ENCODE measurements around the gene KRTAP6-2.

The KRTAP6-2 gene

GRCh38 chr21:30598802-30599201, at the start of gene KRTAP6-2:
TSS of gene KRTAP6-2 (minus strand) at chr21:30598902. CDS start at chr21:30598874, 28 bp downstream.
- no peak for DNase-seq

GRCh38 chr21:30646904-30647414, 48.3 kb upstream of the KRTAP6-2 start:
- no peak for DNase-seq

GRCh38 chr21:30642564-30642963, 43.9 kb upstream of the KRTAP6-2 start, which contains the start of gene KRTAP20-3:
TSS of gene KRTAP20-3 (plus strand) at chr21:30642864.
- DNase-seq: no peak

DNA sequence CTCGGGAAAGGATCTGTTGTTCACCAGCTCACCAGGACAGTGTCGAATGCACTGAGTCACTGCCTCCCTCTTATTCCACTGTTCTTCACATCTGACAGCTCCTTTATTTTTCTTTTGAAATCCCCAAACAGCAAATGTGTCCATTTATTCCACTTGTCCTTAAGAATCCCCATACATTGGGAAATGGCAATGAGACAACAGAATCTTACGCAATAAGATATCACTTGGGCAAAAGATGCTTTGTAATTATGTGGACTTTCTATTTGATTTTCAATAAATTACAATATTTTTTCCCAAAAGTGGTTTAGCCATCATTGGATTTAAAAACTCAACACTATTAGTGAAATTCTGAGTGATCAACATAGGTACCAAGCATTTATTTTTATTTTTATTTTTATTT, 40.0 kb upstream of the KRTAP6-2 start:
- no peak for DNase-seq

- DNase-seq: no peak
These were observed 36.2 kb upstream of the KRTAP6-2 start, which contains the start of gene KRTAP20-2 for GRCh38 chr21:30634906-30635305. TSS of gene KRTAP20-2 (plus strand) at chr21:30635206. CDS start at chr21:30635264, 58 bp downstream.

GRCh38 chr21:30629200-30629599, 30.5 kb upstream of the KRTAP6-2 start:
- DNase-seq: no peak

DNA sequence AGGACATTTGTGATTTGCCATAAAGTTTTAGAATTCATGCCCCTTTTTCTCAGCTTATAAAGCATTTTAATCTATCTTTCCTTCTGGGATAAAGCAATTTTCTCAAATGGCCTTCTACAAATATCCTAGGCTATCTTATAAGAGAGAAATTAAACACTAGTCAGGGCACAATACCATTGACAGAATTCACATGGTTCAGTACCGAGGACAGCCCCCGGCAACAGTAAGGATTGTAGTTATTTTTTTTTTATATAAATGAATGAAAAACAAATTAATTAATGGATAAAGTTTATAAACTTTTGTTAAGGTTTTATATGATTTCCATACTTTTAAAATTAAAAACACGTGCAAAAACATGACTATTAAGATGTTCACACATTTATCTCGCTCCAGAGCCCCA, 29.4 kb upstream of the KRTAP6-2 start:
- DNase-seq: no peak

DNA sequence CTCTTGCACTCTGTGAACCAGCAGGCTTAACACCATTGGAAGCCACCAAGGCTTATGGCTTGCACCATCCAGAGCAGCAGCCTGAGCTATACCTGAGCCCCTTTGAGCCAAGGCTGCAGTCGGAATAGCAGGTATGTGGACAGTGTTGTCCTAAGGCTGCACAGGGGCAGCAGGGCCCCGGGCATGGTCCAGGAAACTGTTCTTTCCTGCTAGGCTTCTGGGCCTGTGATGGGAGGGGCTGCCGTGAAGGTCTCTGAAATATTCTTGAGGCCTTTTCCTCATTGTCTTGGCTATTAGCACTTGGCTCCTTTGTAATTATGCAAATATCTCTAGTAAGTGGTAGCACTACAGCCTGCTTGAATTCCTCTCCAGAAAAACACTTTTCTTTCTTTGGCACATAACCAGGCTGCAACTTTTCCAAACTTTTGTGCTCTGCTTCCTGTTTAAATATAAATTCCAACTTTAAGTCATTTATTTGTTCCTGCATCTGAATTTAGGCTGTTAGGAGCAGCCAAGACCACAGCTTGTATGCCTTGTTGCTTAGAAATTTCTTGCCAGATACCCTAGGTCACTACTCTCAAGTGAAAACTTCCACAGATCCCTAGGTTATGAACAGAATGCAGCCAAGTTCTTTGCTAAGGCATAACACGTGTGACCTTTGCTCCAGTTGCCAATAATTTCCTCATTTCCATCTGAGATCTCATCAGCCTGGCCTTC, 26.9 kb upstream of the KRTAP6-2 start:
- DNase-seq: no peak

DNA sequence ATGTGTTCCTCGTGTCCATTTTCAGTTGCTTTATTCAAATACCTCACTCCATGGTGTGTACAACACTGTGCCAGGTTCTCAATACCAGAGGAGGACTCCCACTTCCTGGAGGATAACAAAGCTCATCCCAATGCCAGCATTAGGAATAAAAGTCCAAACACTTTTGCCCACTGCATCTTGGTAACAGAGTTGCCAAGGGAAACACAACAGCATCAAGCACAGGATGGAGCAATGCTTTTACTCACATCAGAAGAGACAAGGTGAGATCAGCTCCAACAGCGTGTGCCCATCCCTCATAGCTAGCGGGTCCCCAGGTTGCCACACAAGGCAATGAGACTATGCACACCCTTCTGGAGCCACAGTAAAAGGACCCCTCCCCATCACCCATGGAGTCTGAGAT, 24.7 kb upstream of the KRTAP6-2 start:
- no peak for DNase-seq

DNA sequence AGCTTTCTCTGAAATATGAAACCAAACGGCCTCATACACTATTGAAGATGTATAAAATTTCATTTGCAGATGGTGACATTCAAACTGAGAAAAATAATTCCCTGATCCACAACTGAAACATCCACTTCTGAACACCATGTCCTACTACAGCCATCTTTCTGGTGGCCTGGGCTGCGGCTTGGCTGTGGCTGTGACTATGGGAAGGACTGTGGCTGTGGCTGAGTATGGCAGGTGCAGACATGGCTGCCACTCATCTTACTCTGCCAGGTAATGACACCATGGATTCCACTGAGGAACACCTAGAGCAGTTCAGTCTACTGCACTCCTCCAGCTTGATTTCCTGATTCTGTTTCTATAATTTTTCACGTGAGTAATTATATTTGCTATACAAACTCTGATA, 21.8 kb upstream of the KRTAP6-2 start, which contains the start of gene KRTAP20-4:
TSS of gene KRTAP20-4 (plus strand) at position 106 of the 400 bp plus-strand sequence.
- DNase-seq: no peak

- no peak for DNase-seq
These were observed 21.4 kb upstream of the KRTAP6-2 start for GRCh38 chr21:30620080-30620479.

GRCh38 chr21:30616125-30616524, 17.4 kb upstream of the KRTAP6-2 start, which contains the start of gene KRTAP20-1:
TSS of gene KRTAP20-1 (plus strand) at chr21:30616425. CDS start at chr21:30616455, 30 bp downstream.
- no peak for DNase-seq

GRCh38 chr21:30615199-30615598, 16.5 kb upstream of the KRTAP6-2 start:
- no peak for DNase-seq

DNA sequence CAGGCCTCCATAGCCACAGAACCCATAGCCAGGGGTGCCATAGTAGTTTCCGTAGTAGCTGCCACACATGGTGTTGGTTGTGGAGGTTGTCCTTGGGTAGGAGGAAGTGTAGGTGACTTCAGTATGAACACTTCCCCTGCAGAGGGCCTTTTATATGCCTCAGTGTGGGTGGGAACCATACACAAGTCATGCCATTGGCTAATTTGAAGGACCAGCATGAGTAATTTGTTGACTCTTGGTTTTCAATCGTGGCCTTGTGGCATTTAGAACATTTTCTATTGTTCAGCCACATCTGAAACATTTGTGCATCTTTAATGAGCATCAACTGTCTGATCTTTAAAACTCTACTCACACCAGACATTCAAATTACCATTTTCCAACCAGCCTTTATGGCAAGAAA, 15.1 kb upstream of the KRTAP6-2 start, which contains the start of gene KRTAP6-1:
TSS of gene KRTAP6-1 (minus strand) at position 95 of the 400 bp plus-strand sequence. CDS start at position 69, 26 bp downstream.
- no peak for DNase-seq

GRCh38 chr21:30612132-30612531, 13.4 kb upstream of the KRTAP6-2 start:
- no peak for DNase-seq

DNA sequence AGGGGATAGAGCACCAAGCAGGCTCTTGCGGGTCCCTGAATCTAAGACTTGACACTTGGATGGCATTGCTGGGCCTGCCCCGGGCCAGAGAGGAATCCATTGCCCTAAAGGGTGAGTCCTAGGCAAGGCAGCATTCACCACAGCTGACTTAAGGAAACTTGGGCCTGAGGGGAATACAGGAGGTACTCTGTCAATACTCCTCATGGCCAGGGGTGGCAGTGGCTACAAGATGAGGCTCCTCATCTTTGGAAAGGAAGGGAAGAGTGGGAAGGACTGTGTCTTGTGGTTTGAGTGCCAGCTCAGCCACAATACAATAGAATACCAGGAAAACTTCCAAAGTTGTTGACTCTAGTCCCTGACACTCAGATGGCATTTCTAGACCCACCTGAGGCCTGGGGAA, 7.3 kb upstream of the KRTAP6-2 start:
- no peak for DNase-seq

- DNase-seq: no peak
These were observed 2.1 kb upstream of the KRTAP6-2 start, which contains the start of gene KRTAP22-1 for GRCh38 chr21:30600787-30601186. TSS of gene KRTAP22-1 (plus strand) at chr21:30601087.

- no peak for DNase-seq
These were observed 6.6 kb downstream of the KRTAP6-2 start, which contains the start of gene KRTAP6-3 for GRCh38 chr21:30592140-30592539. TSS of gene KRTAP6-3 (plus strand) at chr21:30592440. CDS start at chr21:30592446, 6 bp downstream.

DNA sequence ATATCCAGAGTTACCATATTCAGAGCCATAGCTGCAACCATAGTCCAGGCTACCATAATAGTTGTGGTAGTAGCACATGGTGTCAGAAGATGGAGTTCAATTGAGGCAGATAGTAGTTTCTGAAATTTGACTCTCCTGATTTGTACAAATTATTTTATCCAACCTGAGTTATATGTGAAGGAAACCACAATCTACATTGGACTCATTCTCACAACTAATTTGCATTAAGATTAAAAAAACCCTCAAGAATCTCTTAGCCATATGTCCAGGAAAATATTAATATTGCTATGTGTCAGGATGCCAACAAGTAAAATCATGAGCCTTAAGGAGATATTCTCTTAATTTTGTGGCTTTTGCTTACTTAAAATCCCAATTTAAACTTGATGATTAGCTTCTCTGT, 8.4 kb downstream of the KRTAP6-2 start, which contains the start of gene KRTAP22-2:
TSS of gene KRTAP22-2 (minus strand) at position 101 of the 400 bp plus-strand sequence.
- no peak for DNase-seq

GRCh38 chr21:30582870-30583269, 15.8 kb downstream of the KRTAP6-2 start:
- DNase-seq: no peak

DNA sequence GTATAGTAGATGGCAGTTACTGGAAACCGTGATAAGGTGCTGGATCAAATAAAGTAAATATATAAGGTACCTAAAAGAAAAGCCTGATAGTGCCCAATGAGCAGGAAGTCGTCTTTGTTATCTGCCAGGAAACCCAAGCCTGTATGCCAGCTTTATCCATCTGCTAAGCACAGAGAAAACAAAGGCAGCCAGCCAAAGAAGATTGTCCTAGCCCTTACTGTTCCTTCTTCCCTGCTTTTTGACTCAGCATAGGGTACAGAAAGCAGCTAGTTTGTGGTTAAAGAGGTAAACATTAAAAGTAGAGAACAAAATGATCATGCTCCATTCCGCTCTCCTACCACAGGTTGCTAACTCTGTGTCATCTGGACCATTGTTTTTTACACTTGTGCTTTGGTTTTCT, 18.6 kb downstream of the KRTAP6-2 start:
- DNase-seq: no peak

DNA sequence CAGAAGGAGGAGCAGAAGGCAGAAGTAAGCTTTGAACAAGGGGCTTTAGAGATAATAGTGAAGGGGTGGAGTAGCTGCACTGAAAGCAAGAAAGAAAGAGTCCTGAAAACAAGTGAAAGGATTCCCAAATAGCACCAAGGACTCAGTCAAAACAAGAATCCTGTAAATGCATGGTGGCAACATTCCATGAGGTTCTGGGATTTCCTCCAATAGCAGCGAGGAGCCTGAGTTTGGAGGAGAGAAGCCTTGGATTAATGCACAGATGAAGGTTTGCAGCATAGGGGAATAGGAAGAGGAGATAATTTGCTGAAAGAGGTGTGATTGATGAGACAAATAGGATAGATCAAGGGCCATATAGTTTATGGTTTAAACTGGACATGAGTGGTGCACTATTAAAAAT, 19.4 kb downstream of the KRTAP6-2 start:
- DNase-seq: no peak

GRCh38 chr21:30577766-30578165, 20.9 kb downstream of the KRTAP6-2 start:
- DNase-seq: no peak

GRCh38 chr21:30567617-30568016, 31.1 kb downstream of the KRTAP6-2 start:
- DNase-seq: no peak

Measured in hippocampal formation (tissue), 2 donors.